Measurements from ENCODE around the gene CTNNA3.
"Not testable (repeated sequence)": the region's sequence is repeated elsewhere in the genome, so short reads cannot be mapped to it uniquely, and the experiment has no call there.

Gene CTNNA3

GRCh38 chr10:67492317-67493019 is 203.5 kb downstream of the CTNNA3 start:
- DNase-seq = no peak

GRCh38 chr10:67487906-67488619 is 207.9 kb downstream of the CTNNA3 start:
- no peak for DNase-seq

- no peak for DNase-seq
Measured at GRCh38 chr10:67487199-67487598, 208.8 kb downstream of the CTNNA3 start.

GRCh38 chr10:67477868-67478267 is 218.1 kb downstream of the CTNNA3 start:
- no peak for DNase-seq

- no peak for DNase-seq
Measured at GRCh38 chr10:67476201-67476600, 219.8 kb downstream of the CTNNA3 start.

GRCh38 chr10:67473850-67474633 is 222.0 kb downstream of the CTNNA3 start:
- DNase-seq = no peak

- no peak for DNase-seq
Measured at GRCh38 chr10:67471022-67471421, 225.0 kb downstream of the CTNNA3 start.

- no peak for DNase-seq
Measured at GRCh38 chr10:67464278-67464677, 231.7 kb downstream of the CTNNA3 start.

GRCh38 chr10:67452892-67453291 is 243.1 kb downstream of the CTNNA3 start:
- no peak for DNase-seq

- no peak for DNase-seq
Measured at GRCh38 chr10:67438605-67439304, 257.2 kb downstream of the CTNNA3 start.

GRCh38 chr10:67433276-67433675 is 262.7 kb downstream of the CTNNA3 start:
- DNase-seq = no peak

- no peak for DNase-seq
Measured at GRCh38 chr10:67402620-67403019, 293.4 kb downstream of the CTNNA3 start.

- DNase-seq = no peak
Measured at GRCh38 chr10:67401711-67402110, 294.3 kb downstream of the CTNNA3 start.

- not testable (repeated sequence) for DNase-seq
Measured at GRCh38 chr10:67386841-67387533, 309.0 kb downstream of the CTNNA3 start.

- no peak for DNase-seq
Measured at GRCh38 chr10:67386260-67386659, 309.7 kb downstream of the CTNNA3 start.

- no peak for DNase-seq
Measured at GRCh38 chr10:67385566-67385965, 310.4 kb downstream of the CTNNA3 start.

GRCh38 chr10:67385089-67385488 is 310.9 kb downstream of the CTNNA3 start:
- DNase-seq = no peak

- no peak for DNase-seq
Measured at GRCh38 chr10:67331121-67331910, 364.7 kb downstream of the CTNNA3 start.

GRCh38 chr10:67327626-67328535 is 368.1 kb downstream of the CTNNA3 start:
- DNase-seq = no peak

GRCh38 chr10:67319976-67320375 is 376.0 kb downstream of the CTNNA3 start:
- DNase-seq = no peak

Measured in right forelimb (tissue), 1 donor.